GM12891 (cell line): ENCODE results near the gene GAN.
"Not testable (repeated sequence)": the region's sequence is repeated elsewhere in the genome, so short reads cannot be mapped to it uniquely, and the experiment has no call there.

ENCODE experiments used
- DNase-seq: peaks from one replicate; pipeline ENCODE4 v3.0.0; 2011; ENCODE audit warnings: low spot score; ENCODE audit not compliant: insufficient read length
- FAIRE-seq: peaks from 2 replicates; lab custom pipeline; 2011; peaks lifted over from hg19 to GRCh38; lab: Jason Lieb, UNC
- PAX5 ChIP-seq: IDR thresholded peaks from 2 replicates; pipeline ENCODE4 v1.6.1; 2011; ENCODE audit warnings: low read length, moderate library complexity, mild to moderate bottlenecking; ENCODE audit not compliant: insufficient read depth, severe bottlenecking
- POLR2A ChIP-seq: IDR thresholded peaks from 2 replicates; pipeline ENCODE4 v1.6.1; 2011; ENCODE audit warnings: low read depth, low read length, control low read depth
- POLR2AphosphoS5 ChIP-seq: IDR thresholded peaks from 2 replicates; pipeline ENCODE4 v1.6.1; 2011; ENCODE audit warnings: low read depth, low read length, control low read depth
- POU2F2 ChIP-seq: IDR thresholded peaks from 2 replicates; pipeline ENCODE4 v1.6.1; 2011; ENCODE audit warnings: low read depth, mild to moderate bottlenecking, control low read depth, low read length, moderate library complexity
- SPI1 ChIP-seq: IDR thresholded peaks from 2 replicates; pipeline ENCODE4 v1.6.1; 2011; ENCODE audit warnings: low read depth, low read length, control low read depth
- TAF1 ChIP-seq: IDR thresholded peaks from 2 replicates; pipeline ENCODE4 v1.6.1; 2011; ENCODE audit warnings: low read depth, low read length, control low read depth

Gene GAN

GRCh38 chr16:81421536-81421935 is 106.8 kb downstream of the GAN start:
- TF ChIP-seq PAX5 (no peak), SPI1 (no peak), TAF1 (no peak), POLR2A (no peak), POLR2AphosphoS5 (no peak), POU2F2 (no peak)
- DNase-seq, result no peak
- no peak for FAIRE-seq

GRCh38 chr16:81422153-81422552 is 107.4 kb downstream of the GAN start:
- FAIRE-seq, DNase-seq: not testable (repeated sequence)

DNA sequence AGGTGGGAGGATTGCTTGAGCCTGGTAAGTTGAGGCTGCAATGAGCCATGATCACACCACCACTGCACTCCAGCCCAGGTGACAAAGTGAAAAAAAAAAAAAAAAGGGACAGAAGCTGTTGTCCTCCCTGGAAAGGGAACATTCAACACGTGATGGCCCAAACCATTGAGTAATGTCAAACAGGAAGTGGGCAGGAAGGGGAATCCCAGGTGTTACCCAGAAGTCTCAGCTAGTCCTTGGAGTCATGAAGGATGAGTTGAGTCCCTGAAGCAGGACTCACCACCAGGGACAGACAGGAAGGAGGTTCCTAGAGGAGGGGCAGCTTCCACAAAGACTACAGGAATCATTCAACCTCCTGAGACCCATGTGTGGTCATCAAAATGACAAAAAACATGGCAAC is 110.0 kb downstream of the GAN start:
- no peak for DNase-seq
- TF ChIP-seq TAF1 (no peak), SPI1 (peak; percentile 83)
- FAIRE-seq, result peak; percentile 43

- FAIRE-seq, result no peak
These were observed 112.5 kb downstream of the GAN start for GRCh38 chr16:81427219-81427618.

DNA sequence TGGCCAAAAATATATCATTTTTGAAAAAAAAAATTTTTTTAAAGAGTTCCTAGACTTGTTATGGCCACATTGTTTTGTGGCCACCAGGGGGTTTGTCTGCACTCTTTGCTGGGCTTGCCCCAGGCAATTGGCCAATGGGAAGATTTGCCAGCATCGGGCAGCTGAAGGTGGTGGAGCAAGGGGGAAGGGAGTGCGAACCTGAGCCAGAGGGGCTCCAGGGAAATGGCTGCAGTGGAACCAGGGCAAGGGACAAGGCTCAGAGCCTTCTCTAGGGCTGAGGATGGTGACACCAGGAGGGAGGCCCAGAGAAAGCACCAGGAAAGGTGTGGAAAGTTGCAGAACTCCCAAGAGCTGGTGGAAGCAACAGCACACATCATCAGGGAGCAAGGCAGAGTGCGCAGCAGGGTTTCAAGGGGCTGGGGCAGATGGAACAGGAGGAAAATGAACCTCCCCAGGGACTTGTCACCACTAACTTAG is 114.3 kb downstream of the GAN start:
- TF ChIP-seq POLR2A, result no peak
- no peak for TF ChIP-seq PAX5
- no peak for TF ChIP-seq POLR2AphosphoS5
- no peak for TF ChIP-seq TAF1
- TF ChIP-seq POU2F2, result no peak
- no peak for TF ChIP-seq SPI1
- no peak for FAIRE-seq
- no peak for DNase-seq

More at GRCh38 chr16:81427219-81427618, 112.5 kb downstream of the GAN start:
- TF ChIP-seq POU2F2 (no peak), TAF1 (no peak), SPI1 (no peak), POLR2AphosphoS5 (no peak), PAX5 (no peak), POLR2A (no peak)
- DNase-seq, result no peak

DNA sequence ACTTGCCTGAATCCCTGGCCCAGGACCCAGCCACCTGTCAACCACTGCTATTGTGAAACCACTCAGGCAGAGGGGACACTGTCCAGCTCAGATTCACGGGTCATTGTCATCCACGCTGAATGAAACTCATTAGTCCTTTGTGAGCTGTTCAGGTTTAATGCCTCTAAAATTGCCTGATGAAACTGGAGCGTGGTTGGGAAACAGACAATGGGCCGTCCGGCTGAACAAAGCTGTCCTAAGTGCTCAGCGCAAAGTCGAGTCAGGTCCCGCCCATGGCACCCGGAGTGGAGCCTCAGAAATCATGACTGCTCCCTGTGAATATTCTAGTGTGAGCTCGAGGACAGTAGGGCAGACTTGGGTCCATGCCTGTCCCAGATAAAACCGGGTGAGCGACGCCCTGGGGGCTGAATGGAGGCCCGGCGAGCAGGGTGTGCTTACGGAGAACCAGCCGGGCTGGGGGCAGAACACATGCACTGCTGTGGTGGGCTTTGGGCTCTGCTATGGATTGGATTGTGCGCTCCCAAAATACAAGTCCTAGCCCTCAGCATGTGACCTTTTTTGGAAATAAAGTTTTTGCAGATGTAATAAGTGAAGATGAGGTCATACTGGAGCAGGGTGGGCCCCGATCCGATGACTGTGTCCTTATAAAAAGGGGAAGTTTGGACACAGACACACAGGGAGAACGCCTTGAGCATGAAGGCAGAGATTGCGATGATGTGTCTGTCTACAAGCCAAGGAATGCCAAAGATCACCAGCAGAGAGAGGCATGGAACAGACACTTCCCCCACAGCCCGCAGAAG is 117.0 kb downstream of the GAN start:
- FAIRE-seq, result no peak
- TF ChIP-seq TAF1 (no peak), POLR2A (no peak), PAX5 (no peak)
- DNase-seq, result no peak

DNA sequence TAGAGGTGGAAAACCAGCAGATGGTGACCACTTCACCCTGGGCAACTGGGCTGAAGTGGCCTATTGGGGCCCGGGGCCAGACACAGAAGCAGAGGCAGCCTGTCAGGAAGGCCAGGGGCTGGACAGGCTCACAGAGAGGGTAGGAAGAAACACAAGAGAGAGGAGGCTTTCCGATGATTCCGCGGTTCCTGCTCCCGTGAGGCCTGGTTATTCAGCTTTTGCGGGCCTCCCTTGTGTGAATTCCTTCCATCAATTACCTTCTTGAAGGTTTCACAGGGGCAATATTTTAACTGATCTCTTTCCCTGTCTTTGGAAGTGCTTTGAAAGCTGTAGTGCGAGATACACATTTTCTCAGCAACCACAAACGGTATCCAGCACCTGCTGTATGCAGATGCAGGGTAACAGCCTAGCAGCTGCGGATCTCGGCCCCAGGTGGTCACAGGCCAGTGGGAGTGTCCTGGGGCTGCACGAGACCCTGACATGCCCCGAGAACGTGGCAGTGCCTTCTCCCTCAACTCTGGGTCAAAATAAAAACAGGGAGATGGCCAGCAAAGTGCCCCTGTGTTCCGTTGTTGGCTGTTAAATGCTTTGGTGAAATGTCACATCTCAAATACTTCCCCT is 118.3 kb downstream of the GAN start:
- TF ChIP-seq POLR2A, result no peak
- TF ChIP-seq PAX5, result no peak
- TF ChIP-seq POU2F2, result peak; percentile 52; the same call in 1 of the 2 replicates
- TF ChIP-seq SPI1, result no peak
- peak; percentile 52 for FAIRE-seq

DNA sequence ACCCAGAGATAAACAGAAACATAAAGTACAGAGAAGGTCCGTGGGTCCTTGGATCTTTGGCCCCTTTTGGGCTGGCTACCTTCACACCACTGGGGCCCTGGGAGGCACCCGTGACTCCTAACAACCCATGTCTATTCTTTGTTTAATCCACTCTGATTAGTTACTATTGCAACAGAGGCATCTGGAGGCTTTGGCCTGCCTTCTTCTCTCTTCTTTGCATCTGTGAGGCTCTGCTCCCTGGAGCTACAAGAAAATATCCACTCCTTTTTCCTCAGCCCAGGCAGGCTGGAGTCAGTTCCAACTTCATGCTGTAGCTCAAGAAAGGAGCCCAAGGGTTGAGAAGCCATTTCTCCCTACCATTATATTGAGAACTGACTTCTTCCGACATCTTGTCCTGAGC is 120.3 kb downstream of the GAN start:
- DNase-seq (no peak), FAIRE-seq (no peak)
- TF ChIP-seq TAF1 (no peak), SPI1 (no peak), POU2F2 (no peak), PAX5 (no peak), POLR2A (no peak), POLR2AphosphoS5 (no peak)

More for the DNA sequence above, 118.3 kb downstream of the GAN start:
- DNase-seq, result no peak

GRCh38 chr16:81435567-81435966 is 120.8 kb downstream of the GAN start:
- DNase-seq (no peak), FAIRE-seq (no peak)
- TF ChIP-seq SPI1, result no peak
- TF ChIP-seq PAX5, result no peak
- TF ChIP-seq POU2F2, result no peak

- TF ChIP-seq TAF1 (no peak), POLR2A (no peak), SPI1 (no peak), POU2F2 (no peak), PAX5 (no peak), POLR2AphosphoS5 (no peak)
- FAIRE-seq (no peak), DNase-seq (no peak)
These were observed 121.6 kb downstream of the GAN start for GRCh38 chr16:81436386-81436785.

DNA sequence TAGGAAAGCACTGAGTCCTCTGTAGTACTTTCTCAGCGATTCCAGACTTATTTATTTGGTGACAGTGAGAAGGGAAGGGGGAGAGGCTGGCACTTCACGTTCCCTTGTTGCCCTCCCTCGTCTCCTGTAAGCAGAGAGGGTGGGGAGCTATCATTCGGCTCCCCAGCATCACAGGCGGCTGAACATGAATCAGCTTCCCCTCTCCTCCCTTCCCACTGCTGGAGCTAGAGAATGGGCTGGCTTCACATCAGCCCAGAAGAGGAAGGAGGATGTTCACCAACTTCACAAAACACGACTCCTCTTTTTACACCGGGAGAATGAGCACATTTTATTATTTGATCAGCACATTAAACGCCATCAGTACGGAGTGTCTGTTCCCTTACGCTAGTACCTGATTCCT is 123.1 kb downstream of the GAN start:
- DNase-seq, result no peak
- FAIRE-seq, result no peak
- TF ChIP-seq PAX5, result no peak
- no peak for TF ChIP-seq TAF1
